ENCODE measurements around the gene STIMATE.

- TF ChIP-seq EZH2 (IDR thresholded peaks at IDR 0.05; ENCODE audit: insufficient read depth, poor library complexity, severe bottlenecking) (no peak), EZH2phosphoT487 (IDR thresholded peaks at IDR 0.05; ENCODE audit: insufficient read depth, low read depth) (no peak)
Measured at GRCh38 chr3:52829906-52830463, 67.4 kb downstream of the STIMATE start.
